ENCODE data around the gene LIMS1. TPM values are rescaled to one million over a fixed set of nuclear protein-coding genes. Genes with fewer than 3 reads are reported as not detected.

LIMS1 gene
- total RNA-seq, 4 donors from 2014 or later, result 79.7 to 172 (median 115) TPM

GRCh38 chr2:108547606-108548005, 13.3 kb downstream of the LIMS1 start:
- no peak for TF ChIP-seq CTCF (IDR thresholded peaks at IDR 0.05; ENCODE audit: low read depth)

GRCh38 chr2:108548208-108549003, 14.1 kb downstream of the LIMS1 start:
- no peak for TF ChIP-seq CTCF (IDR thresholded peaks at IDR 0.05; ENCODE audit: low read depth)

DNA sequence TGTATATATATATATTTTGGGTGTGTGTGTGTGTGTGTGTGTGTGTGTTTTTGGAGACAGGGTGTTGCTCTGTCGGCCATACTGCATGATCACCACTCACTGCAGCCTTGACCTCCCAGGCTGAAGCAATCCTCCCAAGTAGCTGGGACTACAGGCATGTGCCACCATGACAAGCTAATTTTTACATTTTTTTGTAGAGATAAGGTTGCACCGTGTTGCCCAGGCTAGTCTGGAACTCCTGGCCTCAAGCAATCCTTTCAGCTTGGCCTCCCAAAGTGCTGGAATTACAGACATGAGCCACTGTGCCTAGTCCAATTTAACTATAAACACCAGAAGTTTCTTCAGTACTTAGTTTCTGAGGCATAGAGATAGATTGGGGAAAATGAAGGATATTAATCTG, 18.3 kb downstream of the LIMS1 start:
- TF ChIP-seq CTCF (IDR thresholded peaks at IDR 0.05; ENCODE audit: low read depth), result no peak

DNA sequence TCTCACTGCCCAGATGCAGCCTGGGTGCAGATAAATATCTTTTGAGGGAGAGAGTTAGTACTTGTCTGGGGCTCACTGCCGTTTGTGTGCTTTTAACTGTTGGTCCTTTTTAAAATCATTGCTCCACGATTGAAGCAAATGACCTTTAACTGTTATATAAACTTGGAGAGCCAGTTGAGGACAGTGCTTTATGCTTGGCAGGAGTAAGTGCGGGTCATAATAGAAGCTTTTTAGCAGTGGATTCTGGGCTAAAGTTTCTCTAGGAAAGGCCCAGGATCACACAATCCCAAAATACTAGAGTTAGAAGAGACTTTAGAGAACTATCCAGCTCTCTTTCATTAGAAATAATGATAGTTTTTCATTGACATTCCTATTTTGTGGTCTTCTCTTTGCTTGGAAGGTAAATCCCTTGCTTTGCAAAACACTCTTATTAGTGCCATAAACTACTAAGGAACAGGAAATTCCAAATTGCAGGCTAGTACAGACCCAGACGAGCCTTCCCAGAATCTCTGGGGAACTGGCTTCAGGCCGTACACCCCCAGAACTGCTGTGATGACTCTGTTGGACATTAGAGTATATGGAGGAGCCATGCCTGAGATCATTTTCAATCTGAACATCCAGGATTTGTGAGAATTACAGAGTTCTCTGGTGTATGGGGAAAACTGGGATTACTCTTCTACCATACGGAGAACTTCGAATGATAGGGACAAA, 19.1 kb downstream of the LIMS1 start:
- TF ChIP-seq CTCF (IDR thresholded peaks at IDR 0.05; ENCODE audit: low read depth), result no peak

- no peak for TF ChIP-seq CTCF (IDR thresholded peaks at IDR 0.05; ENCODE audit: low read depth)
Measured at GRCh38 chr2:108554528-108554927, 20.3 kb downstream of the LIMS1 start.

GRCh38 chr2:108555572-108555971, 21.3 kb downstream of the LIMS1 start:
- no peak for TF ChIP-seq CTCF (IDR thresholded peaks at IDR 0.05; ENCODE audit: low read depth)

GRCh38 chr2:108560241-108560811, 26.1 kb downstream of the LIMS1 start:
- no peak for TF ChIP-seq CTCF (IDR thresholded peaks at IDR 0.05; ENCODE audit: low read depth)

All from subcutaneous adipose tissue (tissue), 4 donors.